ENCODE results near the gene RFNG. TPM values are rescaled to one million over a fixed set of nuclear protein-coding genes. Genes with fewer than 3 reads are reported as not detected.

Gene RFNG
- total and polyA plus RNA-seq, 2 of the 13 experiments (the other 11 are each of a cell fraction or from before 2014, with no cell fraction given) = 61.4 to 64.0 TPM

DNA sequence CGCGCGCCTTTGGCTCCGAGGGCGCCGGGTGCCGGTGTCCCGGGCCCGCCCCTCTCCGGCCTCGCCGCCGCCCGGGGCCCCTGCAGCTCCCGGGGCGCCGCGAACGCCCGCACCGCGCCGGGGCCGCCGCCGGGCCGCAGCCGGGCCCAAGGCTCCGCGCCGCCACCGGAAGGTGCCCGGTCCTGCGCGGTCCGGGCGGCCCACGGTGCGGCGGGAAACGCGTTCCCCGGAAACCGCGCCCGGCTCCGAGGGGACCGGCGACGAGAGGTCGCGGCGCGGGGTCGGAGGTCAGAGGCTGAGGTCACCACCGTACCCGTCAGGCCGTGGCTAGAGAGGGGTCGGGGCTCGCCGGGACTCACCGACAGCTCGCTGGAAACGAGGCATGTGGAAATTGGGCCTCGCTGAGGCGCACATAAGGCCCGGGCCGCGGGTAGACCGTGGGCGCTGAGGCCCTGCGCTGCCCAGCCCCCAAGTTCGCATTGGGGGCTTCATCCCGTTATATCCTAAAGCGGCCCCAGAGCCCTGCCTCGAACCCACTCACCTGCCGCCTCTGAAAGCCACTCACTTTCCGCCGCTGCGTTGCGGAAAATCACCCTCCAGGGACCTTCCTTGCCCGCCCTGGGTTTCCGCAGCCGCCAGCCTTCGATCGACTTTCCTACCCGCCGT lies 14.2 kb upstream of the RFNG start, which contains the start of gene DUS1L (continued):
- TF ChIP-seq, protein P1, sequence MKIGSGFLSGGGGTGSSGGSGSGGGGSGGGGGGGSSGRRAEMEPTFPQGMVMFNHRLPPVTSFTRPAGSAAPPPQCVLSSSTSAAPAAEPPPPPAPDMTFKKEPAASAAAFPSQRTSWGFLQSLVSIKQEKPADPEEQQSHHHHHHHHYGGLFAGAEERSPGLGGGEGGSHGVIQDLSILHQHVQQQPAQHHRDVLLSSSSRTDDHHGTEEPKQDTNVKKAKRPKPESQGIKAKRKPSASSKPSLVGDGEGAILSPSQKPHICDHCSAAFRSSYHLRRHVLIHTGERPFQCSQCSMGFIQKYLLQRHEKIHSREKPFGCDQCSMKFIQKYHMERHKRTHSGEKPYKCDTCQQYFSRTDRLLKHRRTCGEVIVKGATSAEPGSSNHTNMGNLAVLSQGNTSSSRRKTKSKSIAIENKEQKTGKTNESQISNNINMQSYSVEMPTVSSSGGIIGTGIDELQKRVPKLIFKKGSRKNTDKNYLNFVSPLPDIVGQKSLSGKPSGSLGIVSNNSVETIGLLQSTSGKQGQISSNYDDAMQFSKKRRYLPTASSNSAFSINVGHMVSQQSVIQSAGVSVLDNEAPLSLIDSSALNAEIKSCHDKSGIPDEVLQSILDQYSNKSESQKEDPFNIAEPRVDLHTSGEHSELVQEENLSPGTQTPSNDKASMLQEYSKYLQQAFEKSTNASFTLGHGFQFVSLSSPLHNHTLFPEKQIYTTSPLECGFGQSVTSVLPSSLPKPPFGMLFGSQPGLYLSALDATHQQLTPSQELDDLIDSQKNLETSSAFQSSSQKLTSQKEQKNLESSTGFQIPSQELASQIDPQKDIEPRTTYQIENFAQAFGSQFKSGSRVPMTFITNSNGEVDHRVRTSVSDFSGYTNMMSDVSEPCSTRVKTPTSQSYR (CRISPR knock-in tag; IDR thresholded peaks at IDR 0.05; ENCODE audit: borderline replicate concordance) = peak; percentile 75; the same call in 1 of the 2 replicates
- TF ChIP-seq SOX6 (IDR thresholded peaks at IDR 0.05) (no peak), SOX6 (CRISPR knock-in tag; IDR thresholded peaks at IDR 0.05) (no peak; the same call in 1 of the 2 replicates), ZNF34 (CRISPR knock-in tag; IDR thresholded peaks at IDR 0.05; ENCODE audit: borderline replicate concordance) (0 out of 2 replicates have a peak, but pooled peaks have one; percentile 51), NCOA1 (CRISPR knock-in tag; IDR thresholded peaks at IDR 0.05) (peak; percentile 58; the same call in 1 of the 2 replicates), RAD51 (IDR thresholded peaks at IDR 0.05; ENCODE audit: borderline replicate concordance) (no peak), KLF9 (CRISPR knock-in tag; IDR thresholded peaks at IDR 0.05; ENCODE audit: low read depth) (no peak)
- TF ChIP-seq, protein P2, sequence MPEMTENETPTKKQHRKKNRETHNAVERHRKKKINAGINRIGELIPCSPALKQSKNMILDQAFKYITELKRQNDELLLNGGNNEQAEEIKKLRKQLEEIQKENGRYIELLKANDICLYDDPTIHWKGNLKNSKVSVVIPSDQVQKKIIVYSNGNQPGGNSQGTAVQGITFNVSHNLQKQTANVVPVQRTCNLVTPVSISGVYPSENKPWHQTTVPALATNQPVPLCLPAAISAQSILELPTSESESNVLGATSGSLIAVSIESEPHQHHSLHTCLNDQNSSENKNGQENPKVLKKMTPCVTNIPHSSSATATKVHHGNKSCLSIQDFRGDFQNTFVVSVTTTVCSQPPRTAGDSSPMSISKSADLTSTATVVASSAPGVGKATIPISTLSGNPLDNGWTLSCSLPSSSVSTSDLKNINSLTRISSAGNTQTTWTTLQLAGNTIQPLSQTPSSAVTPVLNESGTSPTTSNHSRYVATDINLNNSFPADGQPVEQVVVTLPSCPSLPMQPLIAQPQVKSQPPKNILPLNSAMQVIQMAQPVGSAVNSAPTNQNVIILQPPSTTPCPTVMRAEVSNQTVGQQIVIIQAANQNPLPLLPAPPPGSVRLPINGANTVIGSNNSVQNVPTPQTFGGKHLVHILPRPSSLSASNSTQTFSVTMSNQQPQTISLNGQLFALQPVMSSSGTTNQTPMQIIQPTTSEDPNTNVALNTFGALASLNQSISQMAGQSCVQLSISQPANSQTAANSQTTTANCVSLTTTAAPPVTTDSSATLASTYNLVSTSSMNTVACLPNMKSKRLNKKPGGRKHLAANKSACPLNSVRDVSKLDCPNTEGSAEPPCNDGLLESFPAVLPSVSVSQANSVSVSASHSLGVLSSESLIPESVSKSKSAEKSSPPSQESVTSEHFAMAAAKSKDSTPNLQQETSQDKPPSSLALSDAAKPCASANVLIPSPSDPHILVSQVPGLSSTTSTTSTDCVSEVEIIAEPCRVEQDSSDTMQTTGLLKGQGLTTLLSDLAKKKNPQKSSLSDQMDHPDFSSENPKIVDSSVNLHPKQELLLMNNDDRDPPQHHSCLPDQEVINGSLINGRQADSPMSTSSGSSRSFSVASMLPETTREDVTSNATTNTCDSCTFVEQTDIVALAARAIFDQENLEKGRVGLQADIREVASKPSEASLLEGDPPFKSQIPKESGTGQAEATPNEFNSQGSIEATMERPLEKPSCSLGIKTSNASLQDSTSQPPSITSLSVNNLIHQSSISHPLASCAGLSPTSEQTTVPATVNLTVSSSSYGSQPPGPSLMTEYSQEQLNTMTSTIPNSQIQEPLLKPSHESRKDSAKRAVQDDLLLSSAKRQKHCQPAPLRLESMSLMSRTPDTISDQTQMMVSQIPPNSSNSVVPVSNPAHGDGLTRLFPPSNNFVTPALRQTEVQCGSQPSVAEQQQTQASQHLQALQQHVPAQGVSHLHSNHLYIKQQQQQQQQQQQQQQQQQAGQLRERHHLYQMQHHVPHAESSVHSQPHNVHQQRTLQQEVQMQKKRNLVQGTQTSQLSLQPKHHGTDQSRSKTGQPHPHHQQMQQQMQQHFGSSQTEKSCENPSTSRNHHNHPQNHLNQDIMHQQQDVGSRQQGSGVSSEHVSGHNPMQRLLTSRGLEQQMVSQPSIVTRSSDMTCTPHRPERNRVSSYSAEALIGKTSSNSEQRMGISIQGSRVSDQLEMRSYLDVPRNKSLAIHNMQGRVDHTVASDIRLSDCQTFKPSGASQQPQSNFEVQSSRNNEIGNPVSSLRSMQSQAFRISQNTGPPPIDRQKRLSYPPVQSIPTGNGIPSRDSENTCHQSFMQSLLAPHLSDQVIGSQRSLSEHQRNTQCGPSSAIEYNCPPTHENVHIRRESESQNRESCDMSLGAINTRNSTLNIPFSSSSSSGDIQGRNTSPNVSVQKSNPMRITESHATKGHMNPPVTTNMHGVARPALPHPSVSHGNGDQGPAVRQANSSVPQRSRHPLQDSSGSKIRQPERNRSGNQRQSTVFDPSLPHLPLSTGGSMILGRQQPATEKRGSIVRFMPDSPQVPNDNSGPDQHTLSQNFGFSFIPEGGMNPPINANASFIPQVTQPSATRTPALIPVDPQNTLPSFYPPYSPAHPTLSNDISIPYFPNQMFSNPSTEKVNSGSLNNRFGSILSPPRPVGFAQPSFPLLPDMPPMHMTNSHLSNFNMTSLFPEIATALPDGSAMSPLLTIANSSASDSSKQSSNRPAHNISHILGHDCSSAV (CRISPR knock-in tag; IDR thresholded peaks at IDR 0.05; ENCODE audit: borderline replicate concordance) = no peak
- TF ChIP-seq, protein P3, sequence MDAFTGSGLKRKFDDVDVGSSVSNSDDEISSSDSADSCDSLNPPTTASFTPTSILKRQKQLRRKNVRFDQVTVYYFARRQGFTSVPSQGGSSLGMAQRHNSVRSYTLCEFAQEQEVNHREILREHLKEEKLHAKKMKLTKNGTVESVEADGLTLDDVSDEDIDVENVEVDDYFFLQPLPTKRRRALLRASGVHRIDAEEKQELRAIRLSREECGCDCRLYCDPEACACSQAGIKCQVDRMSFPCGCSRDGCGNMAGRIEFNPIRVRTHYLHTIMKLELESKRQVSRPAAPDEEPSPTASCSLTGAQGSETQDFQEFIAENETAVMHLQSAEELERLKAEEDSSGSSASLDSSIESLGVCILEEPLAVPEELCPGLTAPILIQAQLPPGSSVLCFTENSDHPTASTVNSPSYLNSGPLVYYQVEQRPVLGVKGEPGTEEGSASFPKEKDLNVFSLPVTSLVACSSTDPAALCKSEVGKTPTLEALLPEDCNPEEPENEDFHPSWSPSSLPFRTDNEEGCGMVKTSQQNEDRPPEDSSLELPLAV (CRISPR knock-in tag; conservative IDR thresholded peaks at IDR 0.05; ENCODE audit: low read depth) = no peak
- TF ChIP-seq, protein P4, sequence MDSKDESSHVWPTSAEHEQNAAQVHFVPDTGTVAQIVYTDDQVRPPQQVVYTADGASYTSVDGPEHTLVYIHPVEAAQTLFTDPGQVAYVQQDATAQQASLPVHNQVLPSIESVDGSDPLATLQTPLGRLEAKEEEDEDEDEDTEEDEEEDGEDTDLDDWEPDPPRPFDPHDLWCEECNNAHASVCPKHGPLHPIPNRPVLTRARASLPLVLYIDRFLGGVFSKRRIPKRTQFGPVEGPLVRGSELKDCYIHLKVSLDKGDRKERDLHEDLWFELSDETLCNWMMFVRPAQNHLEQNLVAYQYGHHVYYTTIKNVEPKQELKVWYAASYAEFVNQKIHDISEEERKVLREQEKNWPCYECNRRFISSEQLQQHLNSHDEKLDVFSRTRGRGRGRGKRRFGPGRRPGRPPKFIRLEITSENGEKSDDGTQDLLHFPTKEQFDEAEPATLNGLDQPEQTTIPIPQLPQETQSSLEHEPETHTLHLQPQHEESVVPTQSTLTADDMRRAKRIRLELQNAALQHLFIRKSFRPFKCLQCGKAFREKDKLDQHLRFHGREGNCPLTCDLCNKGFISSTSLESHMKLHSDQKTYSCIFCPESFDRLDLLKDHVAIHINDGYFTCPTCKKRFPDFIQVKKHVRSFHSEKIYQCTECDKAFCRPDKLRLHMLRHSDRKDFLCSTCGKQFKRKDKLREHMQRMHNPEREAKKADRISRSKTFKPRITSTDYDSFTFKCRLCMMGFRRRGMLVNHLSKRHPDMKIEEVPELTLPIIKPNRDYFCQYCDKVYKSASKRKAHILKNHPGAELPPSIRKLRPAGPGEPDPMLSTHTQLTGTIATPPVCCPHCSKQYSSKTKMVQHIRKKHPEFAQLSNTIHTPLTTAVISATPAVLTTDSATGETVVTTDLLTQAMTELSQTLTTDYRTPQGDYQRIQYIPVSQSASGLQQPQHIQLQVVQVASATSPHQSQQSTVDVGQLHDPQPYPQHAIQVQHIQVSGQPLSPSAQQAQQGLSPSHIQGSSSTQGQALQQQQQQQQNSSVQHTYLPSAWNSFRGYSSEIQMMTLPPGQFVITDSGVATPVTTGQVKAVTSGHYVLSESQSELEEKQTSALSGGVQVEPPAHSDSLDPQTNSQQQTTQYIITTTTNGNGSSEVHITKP (CRISPR knock-in tag; IDR thresholded peaks at IDR 0.05; ENCODE audit: low read depth) = 0 out of 2 replicates have a peak, but pooled peaks have one; percentile 44
